Measurements from ENCODE around the gene MECR. TPM values are rescaled to one million over a fixed set of nuclear protein-coding genes. Genes with fewer than 3 reads are reported as not detected.
"Not testable (repeated sequence)": the region's sequence is repeated elsewhere in the genome, so short reads cannot be mapped to it uniquely, and the experiment has no call there.

The MECR gene
- polyA plus RNA-seq, 6 donors from 2014 or later = 9.6 to 16.9 (median 13.6) TPM

DNA sequence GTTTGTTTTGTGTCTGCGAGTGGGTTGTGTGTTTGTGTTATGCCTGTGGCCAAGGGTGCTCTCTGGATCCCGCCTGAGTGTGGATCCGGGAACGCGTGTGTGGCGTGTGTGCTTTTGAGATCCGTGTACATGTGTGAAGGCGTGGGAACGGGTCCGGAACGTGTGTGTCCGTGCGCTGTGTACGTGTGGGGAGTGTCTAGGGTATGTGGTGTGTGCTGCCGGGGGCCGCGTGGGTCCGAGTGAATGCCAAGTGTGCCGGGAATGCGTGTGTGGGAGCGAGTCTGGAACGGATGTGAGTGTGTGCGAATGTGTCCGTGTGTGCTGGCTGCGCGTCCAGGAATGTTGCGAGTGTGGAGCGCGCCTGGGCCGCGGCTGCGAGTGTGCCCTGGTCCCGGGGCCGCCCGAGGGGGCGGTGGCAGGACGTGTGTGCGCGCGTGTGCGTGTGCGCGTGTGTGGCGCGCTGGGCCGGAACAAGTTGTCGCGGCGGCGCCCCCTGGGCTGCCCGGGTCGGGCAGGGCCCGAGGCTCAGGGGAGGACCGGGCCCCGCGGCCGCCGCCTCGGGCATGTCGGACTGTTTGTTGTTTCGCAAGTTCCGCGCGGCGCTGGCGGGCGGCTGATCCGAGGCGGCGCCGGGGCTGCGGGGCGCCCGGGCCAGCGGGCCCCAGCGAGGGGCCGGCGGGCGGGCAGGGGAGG, 6.5 kb upstream of the MECR start:
- peak; percentile 36 for DNase-seq
- peak overlapping the region; percentile 85 to 97 (median 94) for H3K4me3 Mint-ChIP-seq
- peak; percentile 32 to 50 for ATAC-seq (ENCODE audit: low read depth in 2 of 2)
- H3K4me1 Mint-ChIP-seq = peaks cover 16 to 17% (median 17%) of the 10 kb centered on the region in 3 donors
- peak overlapping the region in 4 of 6 donors; percentile 47 to 78 (median 71) for H3K27ac Mint-ChIP-seq
- peaks cover 55 to 74% (median 66%) of the 10 kb centered on the region in 3 donors for H3K27me3 Mint-ChIP-seq
- H3K9me3 Mint-ChIP-seq = peaks cover 0 to 2% (median 0%) of the 10 kb centered on the region in 7 donors
- H3K36me3 Mint-ChIP-seq = peaks cover 6 to 11% of the 10 kb centered on the region in 2 donors

DNA sequence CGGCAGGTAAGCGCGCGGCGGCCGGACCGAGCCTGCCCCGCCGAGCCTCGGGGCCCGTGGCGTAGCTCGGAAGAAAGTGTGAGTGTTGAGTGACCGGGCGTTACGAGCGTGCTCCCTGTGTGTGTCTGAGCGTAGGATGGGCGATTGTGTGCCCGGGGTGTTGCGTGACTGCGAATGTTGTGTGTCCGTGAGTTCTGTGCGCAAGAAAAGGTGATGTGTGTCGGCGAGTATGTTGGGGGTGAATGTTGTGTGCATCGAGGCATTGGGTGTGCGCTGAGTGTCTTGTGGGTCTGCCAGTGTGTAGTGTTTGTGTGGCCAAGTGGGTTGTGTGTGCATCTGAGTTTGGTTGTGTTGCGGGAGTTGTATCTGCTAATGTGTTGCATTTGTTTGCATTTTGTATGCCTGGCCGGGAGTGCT, 6.0 kb upstream of the MECR start:
- DNase-seq (no peak), ATAC-seq (ENCODE audit: low read depth in 2 of 2) (no peak)
- peak overlapping the region in 5 of 6 donors; percentile 43 to 78 (median 64) for H3K27ac Mint-ChIP-seq
- peaks cover 55 to 69% (median 66%) of the 10 kb centered on the region in 3 donors for H3K27me3 Mint-ChIP-seq
- H3K9me3 Mint-ChIP-seq = peaks cover 0 to 2% (median 0%) of the 10 kb centered on the region in 7 donors
- peaks cover 6 to 11% of the 10 kb centered on the region in 2 donors for H3K36me3 Mint-ChIP-seq
- peak overlapping the region; percentile 85 to 97 (median 94) for H3K4me3 Mint-ChIP-seq
- H3K4me1 Mint-ChIP-seq = peaks cover 16 to 17% (median 17%) of the 10 kb centered on the region in 3 donors

DNA sequence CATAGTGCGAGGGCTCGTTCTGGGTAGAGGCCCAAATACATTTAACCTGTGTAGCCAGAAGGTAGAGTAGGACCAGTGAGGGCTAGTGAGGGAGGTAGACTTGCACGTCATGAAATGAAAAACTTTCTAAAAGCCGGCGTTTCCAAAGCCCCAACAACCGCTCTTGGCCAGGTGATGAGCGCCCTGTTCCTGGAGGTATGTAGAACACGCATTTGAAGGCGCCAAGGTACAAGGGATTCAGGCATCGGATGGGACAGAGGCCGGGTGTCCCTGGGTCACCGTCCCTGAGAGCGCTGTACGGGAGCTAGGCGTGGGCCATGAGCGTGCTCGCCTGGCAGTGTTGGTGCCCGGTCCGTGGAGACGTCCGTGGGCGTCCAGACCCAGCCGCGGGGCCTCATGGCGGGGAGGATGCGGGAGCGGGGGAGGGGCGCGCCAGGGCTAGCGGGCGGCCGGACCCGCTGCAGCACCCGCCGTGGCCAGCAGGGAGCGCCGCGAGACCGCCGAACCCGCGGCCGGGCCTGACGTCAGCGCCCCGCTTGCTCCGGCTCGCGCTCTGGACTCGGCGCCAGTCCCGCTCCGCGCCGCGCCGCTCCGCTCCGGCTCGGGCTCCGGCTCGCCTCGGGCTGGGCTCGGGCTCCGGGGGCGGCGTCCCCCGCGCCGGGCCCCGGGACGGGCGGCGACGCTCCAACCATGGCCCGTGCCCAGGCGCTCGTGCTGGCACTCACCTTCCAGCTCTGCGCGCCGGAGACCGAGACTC, 5.4 kb upstream of the MECR start, which contains the start of gene PTPRU:
TSS of gene PTPRU (plus strand) at position 568 of the 757 bp plus-strand sequence. CDS start at position 691, 123 bp downstream.
- Mint-ChIP-seq H3K4me3 (peak within 1 kb of the TSS; percentile 85 to 97 (median 94)), H3K27ac (peak within 1 kb of the TSS in 5 of 6 donors; percentile 43 to 78 (median 64)), H3K27me3 (peaks cover 53 to 63% (median 62%) of the 10 kb centered on the region in 3 donors), H3K36me3 (peaks cover 6 to 11% of the 10 kb centered on the region in 2 donors), H3K9me3 (peaks cover 0 to 2% (median 0%) of the 10 kb centered on the region in 7 donors), H3K4me1 (peaks cover 17 to 21% (median 19%) of the 10 kb centered on the region in 3 donors)
- ATAC-seq (ENCODE audit: low read depth in 2 of 2) = peak; percentile 79 to 85
- peak; percentile 80 for DNase-seq

- ATAC-seq (ENCODE audit: low read depth in 2 of 2); H3K9me3 Mint-ChIP-seq; H3K27ac Mint-ChIP-seq; DNase-seq: not testable (repeated sequence)
- peaks cover 25 to 32% (median 31%) of the 10 kb centered on the region in 3 donors for H3K4me1 Mint-ChIP-seq
- H3K36me3 Mint-ChIP-seq = peaks cover 6 to 11% of the 10 kb centered on the region in 2 donors
- peak overlapping the region in 2 of 8 donors; percentile 5 to 82 for H3K4me3 Mint-ChIP-seq
- H3K27me3 Mint-ChIP-seq = peaks cover 44 to 53% (median 49%) of the 10 kb centered on the region in 3 donors
Observed at GRCh38 chr1:29234881-29235280, 4.1 kb upstream of the MECR start.

GRCh38 chr1:29234471-29234870, 3.7 kb upstream of the MECR start:
- H3K27ac Mint-ChIP-seq = peak overlapping the region in 1 of 6 donors; percentile 47
- H3K27me3 Mint-ChIP-seq = peaks cover 40 to 49% (median 45%) of the 10 kb centered on the region in 3 donors
- peaks cover 6 to 11% of the 10 kb centered on the region in 2 donors for H3K36me3 Mint-ChIP-seq
- ATAC-seq (ENCODE audit: low read depth in 2 of 2) (no peak), DNase-seq (no peak)
- peaks cover 25 to 36% (median 35%) of the 10 kb centered on the region in 3 donors for H3K4me1 Mint-ChIP-seq
- peaks cover 0 to 2% (median 0%) of the 10 kb centered on the region in 7 donors for H3K9me3 Mint-ChIP-seq
- peak overlapping the region in 2 of 8 donors; percentile 9 to 82 for H3K4me3 Mint-ChIP-seq

- Mint-ChIP-seq H3K36me3 (peaks cover 6 to 11% of the 10 kb centered on the region in 2 donors), H3K27me3 (peaks cover 32 to 41% (median 37%) of the 10 kb centered on the region in 3 donors), H3K4me3 (peak overlapping the region in 1 of 8 donors; percentile 82), H3K9me3 (peaks cover 0 to 2% (median 0%) of the 10 kb centered on the region in 7 donors), H3K27ac (no peak overlapping the region), H3K4me1 (peaks cover 27 to 35% (median 33%) of the 10 kb centered on the region in 3 donors)
- DNase-seq (no peak), ATAC-seq (ENCODE audit: low read depth in 2 of 2) (no peak)
Observed at GRCh38 chr1:29233693-29234092, 3.0 kb upstream of the MECR start.

DNA sequence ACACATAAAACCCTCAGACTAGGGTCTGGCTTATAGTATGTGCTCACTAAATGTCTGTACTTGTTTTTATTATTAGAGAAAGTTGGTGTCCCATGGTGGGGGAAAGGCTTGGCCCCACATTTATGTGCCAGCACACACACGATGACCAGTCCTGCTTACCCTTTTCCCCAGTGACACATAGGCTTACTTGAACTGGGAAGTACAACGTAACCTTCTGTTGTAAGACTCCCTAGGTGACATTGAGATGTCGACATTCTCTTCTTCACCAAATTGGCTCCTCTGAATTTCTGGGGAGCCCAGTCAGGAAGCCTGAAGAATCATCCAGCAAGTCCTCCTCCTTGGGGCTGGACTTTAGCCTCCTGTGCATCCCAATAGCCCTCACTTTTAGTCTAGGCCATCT, 1.7 kb upstream of the MECR start:
- peaks cover 20 to 35% (median 29%) of the 10 kb centered on the region in 3 donors for H3K4me1 Mint-ChIP-seq
- H3K27me3 Mint-ChIP-seq = peaks cover 27 to 37% (median 30%) of the 10 kb centered on the region in 3 donors
- H3K36me3 Mint-ChIP-seq = peaks cover 6 to 10% of the 10 kb centered on the region in 2 donors
- DNase-seq = no peak
- H3K27ac Mint-ChIP-seq = peak overlapping the region in 1 of 6 donors; percentile 32
- H3K4me3 Mint-ChIP-seq = peak overlapping the region in 3 of 8 donors; percentile 1 to 97 (median 95)
- ATAC-seq (ENCODE audit: low read depth in 2 of 2) = no peak
- peaks cover 0 to 2% (median 0%) of the 10 kb centered on the region in 7 donors for H3K9me3 Mint-ChIP-seq

DNA sequence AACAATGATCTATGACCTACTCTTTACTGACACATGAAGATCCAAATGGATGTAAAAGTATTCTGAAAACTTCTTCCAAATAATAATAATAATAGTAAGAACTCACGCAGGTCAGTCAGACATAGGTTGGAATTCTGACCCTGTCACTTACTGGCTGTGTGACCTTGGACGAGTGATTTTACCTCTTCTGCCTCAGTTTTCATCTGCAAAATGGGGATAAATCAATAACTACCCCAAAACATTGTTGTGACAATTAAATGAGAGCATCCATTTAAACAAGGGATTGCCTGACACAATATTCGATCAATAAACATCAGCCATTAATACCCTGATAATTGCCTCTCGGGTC, 556 bp downstream of the MECR start:
- Mint-ChIP-seq H3K9me3 (no peaks in the 10 kb centered on the region), H3K4me1 (peaks cover 11 to 24% (median 19%) of the 10 kb centered on the region in 3 donors), H3K27me3 (peaks cover 12 to 20% (median 19%) of the 10 kb centered on the region in 3 donors), H3K4me3 (peak overlapping the region; percentile 93 to 98 (median 96)), H3K36me3 (no peaks in the 10 kb centered on the region), H3K27ac (peak overlapping the region; percentile 17 to 97 (median 91))
- DNase-seq (no peak), ATAC-seq (ENCODE audit: low read depth in 2 of 2) (no peak)

GRCh38 chr1:29227511-29227910, 3.2 kb downstream of the MECR start:
- H3K27me3 Mint-ChIP-seq = no peaks in the 10 kb centered on the region
- H3K4me3 Mint-ChIP-seq = no peak overlapping the region
- peaks cover 11 to 24% (median 23%) of the 10 kb centered on the region in 3 donors for H3K4me1 Mint-ChIP-seq
- ATAC-seq (ENCODE audit: low read depth in 2 of 2) (no peak), DNase-seq (no peak)
- no peaks in the 10 kb centered on the region for H3K36me3 Mint-ChIP-seq
- no peaks in the 10 kb centered on the region for H3K9me3 Mint-ChIP-seq
- peak overlapping the region in 1 of 6 donors; percentile 4 for H3K27ac Mint-ChIP-seq

GRCh38 chr1:29225361-29225760, 5.4 kb downstream of the MECR start:
- Mint-ChIP-seq H3K4me3 (no peak overlapping the region), H3K27me3 (no peaks in the 10 kb centered on the region), H3K4me1 (peaks cover 5 to 13% (median 12%) of the 10 kb centered on the region in 3 donors), H3K36me3 (no peaks in the 10 kb centered on the region), H3K27ac (no peak overlapping the region), H3K9me3 (no peaks in the 10 kb centered on the region)
- DNase-seq = no peak
- ATAC-seq (ENCODE audit: low read depth in 2 of 2) = no peak

DNA sequence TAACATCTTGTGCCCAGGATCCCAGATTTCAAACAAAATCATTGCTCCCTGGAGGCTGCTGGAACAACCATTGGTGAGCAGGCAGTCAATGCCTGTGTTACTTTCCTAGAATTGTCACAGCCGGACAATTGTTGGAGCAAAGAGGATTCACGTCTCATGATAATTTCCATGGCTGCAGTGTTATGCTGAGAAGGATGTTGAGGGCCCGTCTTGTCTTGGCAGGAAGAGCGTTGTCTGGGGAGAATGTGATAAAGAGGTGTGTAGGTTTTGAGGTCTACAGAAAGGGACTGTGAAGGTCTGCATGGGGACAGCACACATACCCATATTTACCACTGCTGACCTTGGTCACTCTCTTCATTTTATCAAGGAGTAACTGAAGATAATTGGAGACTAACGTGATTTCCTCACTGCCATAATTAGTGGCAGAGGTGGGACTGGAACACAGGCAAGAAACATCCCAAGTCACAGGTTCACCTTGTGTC, 6.3 kb downstream of the MECR start:
- Mint-ChIP-seq H3K27me3 (no peaks in the 10 kb centered on the region), H3K36me3 (no peaks in the 10 kb centered on the region), H3K4me3 (no peak overlapping the region), H3K9me3 (no peaks in the 10 kb centered on the region), H3K4me1 (peaks cover 3 to 5% (median 4%) of the 10 kb centered on the region in 3 donors), H3K27ac (no peak overlapping the region)
- no peak for DNase-seq
- ATAC-seq (ENCODE audit: low read depth in 2 of 2) = no peak

DNA sequence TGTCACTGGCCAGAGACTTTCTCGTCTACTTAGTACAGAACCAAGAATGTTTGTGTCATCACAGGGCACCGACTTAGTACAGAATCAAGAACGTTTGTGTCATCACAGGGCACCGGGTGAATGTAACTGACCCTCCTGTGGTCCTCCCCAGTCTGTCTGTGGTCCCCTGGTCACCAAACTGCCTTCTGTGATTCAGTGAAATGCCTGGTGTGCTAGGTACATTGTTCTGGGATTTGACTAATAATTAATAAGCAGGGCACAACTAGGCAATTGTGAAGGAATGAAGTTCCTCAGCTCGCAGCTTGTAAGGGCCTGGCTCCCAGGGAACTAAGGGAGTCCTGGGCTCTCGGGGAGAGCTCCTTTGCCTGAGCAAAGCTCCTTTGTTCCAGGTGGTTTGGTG, 7.2 kb downstream of the MECR start:
- H3K4me3 Mint-ChIP-seq = no peak overlapping the region

GRCh38 chr1:29222686-29223085, 8.0 kb downstream of the MECR start:
- no peaks in the 10 kb centered on the region for H3K36me3 Mint-ChIP-seq
- DNase-seq (no peak), ATAC-seq (ENCODE audit: low read depth in 2 of 2) (no peak)
- H3K4me1 Mint-ChIP-seq = peaks cover 0 to 4% (median 0%) of the 10 kb centered on the region in 3 donors
- no peaks in the 10 kb centered on the region for H3K9me3 Mint-ChIP-seq
- H3K4me3 Mint-ChIP-seq = no peak overlapping the region
- H3K27me3 Mint-ChIP-seq = no peaks in the 10 kb centered on the region
- H3K27ac Mint-ChIP-seq = peak overlapping the region in 1 of 6 donors; percentile 28

More for the DNA sequence above, 7.2 kb downstream of the MECR start:
- H3K27ac Mint-ChIP-seq = peak overlapping the region in 1 of 6 donors; percentile 33
- no peaks in the 10 kb centered on the region for H3K36me3 Mint-ChIP-seq
- no peak for ATAC-seq (ENCODE audit: low read depth in 2 of 2)
- H3K9me3 Mint-ChIP-seq = no peaks in the 10 kb centered on the region
- DNase-seq = no peak
- no peaks in the 10 kb centered on the region for H3K27me3 Mint-ChIP-seq
- H3K4me1 Mint-ChIP-seq = peaks cover 0 to 4% (median 3%) of the 10 kb centered on the region in 3 donors

Data from naive B cell (primary cell).